ENCODE measurements around the gene KLHL40.

Gene KLHL40

GRCh38 chr3:42667523-42668412 lies 17.6 kb upstream of the KLHL40 start:
- Histone ChIP-seq H3K4me3 (ENCODE audit: low read depth in 1 of 2, low read length in 2 of 2) (no peak overlapping the region), H3K36me3 (ENCODE audit: insufficient read depth, low read length) (no peaks in the 10 kb centered on the region), H3K27me3 (ENCODE audit: insufficient read depth, low read length, poor library complexity) (no peaks in the 10 kb centered on the region), H2AFZ (ENCODE audit: low read depth, low read length) (no peak overlapping the region), H3K4me2 (ENCODE audit: insufficient read depth, low read length) (no peak overlapping the region), H3K27ac (ENCODE audit: low read length) (no peak overlapping the region), H3K9me3 (ENCODE audit: insufficient read depth, low read length, severe bottlenecking) (no peaks in the 10 kb centered on the region), H3K4me1 (ENCODE audit: insufficient read depth, low read length) (no peaks in the 10 kb centered on the region), H4K20me1 (ENCODE audit: insufficient read depth, low read length) (no peaks in the 10 kb centered on the region), H3K79me2 (ENCODE audit: insufficient read depth, low read length) (no peaks in the 10 kb centered on the region), H3K9ac (ENCODE audit: low read depth, low read length) (no peak overlapping the region)
- DNase-seq (no peak), ATAC-seq (ENCODE audit: insufficient read depth, low read depth) (no peak)
- no peak for TF ChIP-seq EZH2 (IDR thresholded peaks at IDR 0.05; ENCODE audit: borderline replicate concordance, low read depth, low read length, severe bottlenecking)
- TF ChIP-seq, protein P1, sequence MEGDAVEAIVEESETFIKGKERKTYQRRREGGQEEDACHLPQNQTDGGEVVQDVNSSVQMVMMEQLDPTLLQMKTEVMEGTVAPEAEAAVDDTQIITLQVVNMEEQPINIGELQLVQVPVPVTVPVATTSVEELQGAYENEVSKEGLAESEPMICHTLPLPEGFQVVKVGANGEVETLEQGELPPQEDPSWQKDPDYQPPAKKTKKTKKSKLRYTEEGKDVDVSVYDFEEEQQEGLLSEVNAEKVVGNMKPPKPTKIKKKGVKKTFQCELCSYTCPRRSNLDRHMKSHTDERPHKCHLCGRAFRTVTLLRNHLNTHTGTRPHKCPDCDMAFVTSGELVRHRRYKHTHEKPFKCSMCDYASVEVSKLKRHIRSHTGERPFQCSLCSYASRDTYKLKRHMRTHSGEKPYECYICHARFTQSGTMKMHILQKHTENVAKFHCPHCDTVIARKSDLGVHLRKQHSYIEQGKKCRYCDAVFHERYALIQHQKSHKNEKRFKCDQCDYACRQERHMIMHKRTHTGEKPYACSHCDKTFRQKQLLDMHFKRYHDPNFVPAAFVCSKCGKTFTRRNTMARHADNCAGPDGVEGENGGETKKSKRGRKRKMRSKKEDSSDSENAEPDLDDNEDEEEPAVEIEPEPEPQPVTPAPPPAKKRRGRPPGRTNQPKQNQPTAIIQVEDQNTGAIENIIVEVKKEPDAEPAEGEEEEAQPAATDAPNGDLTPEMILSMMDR (IDR thresholded peaks at IDR 0.05; ENCODE audit: borderline replicate concordance, extremely low read depth, low read length, poor library complexity, severe bottlenecking): no peak

DNA sequence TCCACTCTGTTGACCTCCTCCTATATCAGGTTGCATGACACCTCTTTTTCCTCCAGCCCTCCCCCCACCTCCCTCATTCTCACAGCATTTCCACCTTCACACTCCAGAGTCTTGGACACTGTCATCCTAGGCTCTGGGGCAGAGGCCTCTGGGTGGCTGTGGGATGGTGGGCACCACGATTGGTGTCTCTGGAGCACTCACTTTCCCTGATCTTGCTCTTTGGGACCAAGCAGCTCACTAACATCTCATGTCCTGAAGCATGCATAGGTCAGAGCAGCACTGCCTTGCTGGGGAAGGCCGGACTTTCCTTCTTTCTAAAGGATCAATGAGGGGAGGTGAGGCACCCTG lies 16.9 kb upstream of the KLHL40 start:
- no peak overlapping the region for H3K27ac ChIP-seq (ENCODE audit: low read length)
- no peak overlapping the region for H3K4me2 ChIP-seq (ENCODE audit: insufficient read depth, low read length)
- no peak for ATAC-seq (ENCODE audit: insufficient read depth, low read depth)
- H3K9ac ChIP-seq (ENCODE audit: low read depth, low read length): no peak overlapping the region
- no peak for DNase-seq
- no peaks in the 10 kb centered on the region for H3K79me2 ChIP-seq (ENCODE audit: insufficient read depth, low read length)
- no peak for TF ChIP-seq EZH2 (IDR thresholded peaks at IDR 0.05; ENCODE audit: borderline replicate concordance, low read depth, low read length, severe bottlenecking)
- TF ChIP-seq, protein P1 (IDR thresholded peaks at IDR 0.05; ENCODE audit: borderline replicate concordance, extremely low read depth, low read length, poor library complexity, severe bottlenecking): no peak
- H4K20me1 ChIP-seq (ENCODE audit: insufficient read depth, low read length): no peaks in the 10 kb centered on the region
- no peak overlapping the region for H3K4me3 ChIP-seq (ENCODE audit: low read depth in 1 of 2, low read length in 2 of 2)
- H3K36me3 ChIP-seq (ENCODE audit: insufficient read depth, low read length): no peaks in the 10 kb centered on the region
- no peaks in the 10 kb centered on the region for H3K27me3 ChIP-seq (ENCODE audit: insufficient read depth, low read length, poor library complexity)
- H2AFZ ChIP-seq (ENCODE audit: low read depth, low read length): no peak overlapping the region
- H3K4me1 ChIP-seq (ENCODE audit: insufficient read depth, low read length): no peaks in the 10 kb centered on the region
- H3K9me3 ChIP-seq (ENCODE audit: insufficient read depth, low read length, severe bottlenecking): no peaks in the 10 kb centered on the region

DNA sequence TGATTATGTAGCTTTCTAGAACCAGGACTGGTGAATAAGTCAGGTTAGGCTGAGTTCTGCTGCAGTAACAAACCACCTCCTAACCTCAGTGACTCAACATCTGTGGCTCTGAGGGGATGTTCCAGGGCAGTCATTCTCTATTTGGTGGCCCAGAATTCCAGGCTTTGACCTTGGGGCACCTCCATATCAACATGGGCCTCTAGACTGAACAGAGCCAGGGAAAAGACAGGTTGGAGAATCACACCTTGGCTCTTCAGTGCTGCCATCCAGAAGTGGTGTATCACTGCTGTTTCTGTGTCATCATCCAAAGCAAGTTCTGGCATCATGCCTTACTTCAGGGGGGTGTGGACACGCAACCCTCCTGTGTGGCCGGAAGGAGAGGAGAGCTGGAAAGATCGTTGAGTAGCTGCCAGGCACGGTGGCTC lies 16.5 kb upstream of the KLHL40 start:
- Histone ChIP-seq H3K27ac (ENCODE audit: low read length) (no peak overlapping the region), H3K9ac (ENCODE audit: low read depth, low read length) (no peak overlapping the region), H2AFZ (ENCODE audit: low read depth, low read length) (no peak overlapping the region), H3K4me3 (ENCODE audit: low read depth in 1 of 2, low read length in 2 of 2) (no peak overlapping the region), H3K27me3 (ENCODE audit: insufficient read depth, low read length, poor library complexity) (no peaks in the 10 kb centered on the region), H3K36me3 (ENCODE audit: insufficient read depth, low read length) (no peaks in the 10 kb centered on the region), H3K79me2 (ENCODE audit: insufficient read depth, low read length) (no peaks in the 10 kb centered on the region), H3K4me2 (ENCODE audit: insufficient read depth, low read length) (no peak overlapping the region), H4K20me1 (ENCODE audit: insufficient read depth, low read length) (no peaks in the 10 kb centered on the region), H3K9me3 (ENCODE audit: insufficient read depth, low read length, severe bottlenecking) (no peaks in the 10 kb centered on the region), H3K4me1 (ENCODE audit: insufficient read depth, low read length) (no peaks in the 10 kb centered on the region)
- DNase-seq (no peak), ATAC-seq (ENCODE audit: insufficient read depth, low read depth) (no peak)
- no peak for TF ChIP-seq EZH2 (IDR thresholded peaks at IDR 0.05; ENCODE audit: borderline replicate concordance, low read depth, low read length, severe bottlenecking)
- TF ChIP-seq, protein P1 (IDR thresholded peaks at IDR 0.05; ENCODE audit: borderline replicate concordance, extremely low read depth, low read length, poor library complexity, severe bottlenecking): no peak

Data from DND-41 (cell line).